GM12878 (cell line): ENCODE results near the gene GNPTAB.

ENCODE experiments used
- BHLHE40 ChIP-seq, 2 experiments: fragments of 450-650 bp in 1 of 2; IDR thresholded peaks; 2 replicates each; pipeline ENCODE4 v1.6.1; 2011 to 2017; ENCODE audit warnings: low read depth in 2 of 2, borderline replicate concordance in 1 of 2, improper control_type of control experiment in 1 of 2, low read length in 1 of 2, mild to moderate bottlenecking in 1 of 2
- CEBPB ChIP-seq, 2 experiments: fragments of 150-350 bp in 1 of 2; IDR thresholded peaks; 2 replicates each; pipeline ENCODE4 v1.6.1; 2012 to 2014; ENCODE audit warnings: low read depth in 2 of 2, low read length in 2 of 2, borderline replicate concordance in 1 of 2, inconsistent platforms in 1 of 2
- CHD4 ChIP-seq: fragments of 200-600 bp; sonication (generic); IDR thresholded peaks from 2 replicates; pipeline ENCODE4 v1.6.1; 2016; ENCODE audit warnings: mild to moderate bottlenecking
- CTCF ChIP-seq, 3 experiments: IDR thresholded peaks in 2 of 3; conservative IDR thresholded peaks in 1 of 3; 2 replicates each; pipeline ENCODE4 v1.5.1; 2011; ENCODE audit warnings: low read depth in 3 of 3, low read length in 3 of 3, mild to moderate bottlenecking in 3 of 3, control low read depth in 2 of 3, moderate library complexity in 2 of 3, inconsistent platforms in 1 of 3, mixed read lengths in 1 of 3; ENCODE audit not compliant: control insufficient read depth in 2 of 3, insufficient read depth in 1 of 3; ENCODE audit errors: extremely low read depth in 1 of 3
- EP300 ChIP-seq, 2 experiments: fragments of 150-350 bp in 1 of 2; IDR thresholded peaks; 2 replicates each; pipeline ENCODE4 v1.6.1; 2011 to 2012; ENCODE audit warnings: low read depth in 2 of 2, low read length in 2 of 2, borderline replicate concordance in 1 of 2, improper control_type of control experiment in 1 of 2, inconsistent platforms in 1 of 2; ENCODE audit not compliant: control insufficient read depth in 1 of 2
- EZH2 ChIP-seq: IDR thresholded peaks from 2 replicates; pipeline ENCODE4 v1.6.1; 2012; ENCODE audit warnings: low read depth, mild to moderate bottlenecking, control low read depth, inconsistent platforms, low read length, borderline replicate concordance; ENCODE audit not compliant: control insufficient read depth
- MEF2A ChIP-seq: IDR thresholded peaks from 2 replicates; pipeline ENCODE4 v1.6.1; 2011; ENCODE audit warnings: low read depth, mild to moderate bottlenecking, low read length, moderate library complexity; ENCODE audit not compliant: insufficient read depth
- NFYB ChIP-seq: IDR thresholded peaks from 2 replicates; pipeline ENCODE4 v1.6.1; 2011; ENCODE audit warnings: low read depth, mild to moderate bottlenecking, low read length, improper control_type of control experiment, moderate library complexity; ENCODE audit not compliant: insufficient read depth
- POLR2A ChIP-seq: IDR thresholded peaks from 2 replicates; pipeline ENCODE4 v1.6.1; 2011; ENCODE audit warnings: low read depth, mild to moderate bottlenecking, low read length
- RBBP5 ChIP-seq: fragments of 200-600 bp; sonication (generic); conservative IDR thresholded peaks from 2 replicates; pipeline ENCODE4 v1.6.1; 2016
- RCOR1 ChIP-seq: conservative IDR thresholded peaks from 2 replicates; pipeline ENCODE4 v1.6.1; 2012; ENCODE audit warnings: low read depth, low read length, improper control_type of control experiment
- REST ChIP-seq: IDR thresholded peaks from 2 replicates; pipeline ENCODE4 v1.6.1; 2012; ENCODE audit warnings: mild to moderate bottlenecking, low read depth, low read length
- TAF1 ChIP-seq: IDR thresholded peaks from 2 replicates; pipeline ENCODE4 v1.6.1; 2011; ENCODE audit warnings: mild to moderate bottlenecking, low read depth, low read length, borderline replicate concordance
- WRNIP1 ChIP-seq: IDR thresholded peaks from 2 replicates; pipeline ENCODE4 v1.6.1; 2011; ENCODE audit warnings: low read depth, low read length, improper control_type of control experiment, borderline replicate concordance

- TF ChIP-seq EZH2: no peak
- no peak for TF ChIP-seq REST
- no peak for TF ChIP-seq NFYB
- TF ChIP-seq CTCF (IDR thresholded peaks at IDR 0.05 in 2 of 3, conservative IDR thresholded peaks at IDR 0.05 in 1 of 3; ENCODE audit: control insufficient read depth in 2 of 3, extremely low read depth in 1 of 3, insufficient read depth in 1 of 3, low read depth in 3 of 3, low read length in 3 of 3): no peak
- TF ChIP-seq BHLHE40 (IDR thresholded peaks at IDR 0.05; ENCODE audit: borderline replicate concordance in 1 of 2, low read depth in 2 of 2, low read length in 1 of 2): no peak
- TF ChIP-seq CHD4: no peak
- TF ChIP-seq RBBP5: no peak
- TF ChIP-seq RCOR1: no peak
- TF ChIP-seq POLR2A: no peak
- no peak for TF ChIP-seq MEF2A
- no peak for TF ChIP-seq EP300 (IDR thresholded peaks at IDR 0.05; ENCODE audit: borderline replicate concordance in 1 of 2, control insufficient read depth in 1 of 2, low read depth in 2 of 2, low read length in 2 of 2)
- no peak for TF ChIP-seq WRNIP1
- TF ChIP-seq TAF1: no peak
- no peak for TF ChIP-seq CEBPB (IDR thresholded peaks at IDR 0.05; ENCODE audit: borderline replicate concordance in 1 of 2, low read depth in 2 of 2, low read length in 2 of 2)
Observed at GRCh38 chr12:101862245-101862644, 31.5 kb upstream of the GNPTAB start.
